Measurements from ENCODE around the gene MAPKAP1. TPM values are rescaled to one million over a fixed set of nuclear protein-coding genes. Genes with fewer than 3 reads are reported as not detected.
"Not testable (repeated sequence)": the region's sequence is repeated elsewhere in the genome, so short reads cannot be mapped to it uniquely, and the experiment has no call there.

Gene MAPKAP1
- polyA plus RNA-seq, 1 donor from 2014 or later: 57.5 TPM

GRCh38 chr9:125694478-125694877, 12.5 kb downstream of the MAPKAP1 start:
- no peaks in the 10 kb centered on the region for H3K27me3 ChIP-seq (ENCODE audit: insufficient read depth, low read depth, low read length)
- H3K4me2 ChIP-seq (ENCODE audit: low read length): no peak overlapping the region
- no peak overlapping the region for H3K4me3 ChIP-seq (ENCODE audit: low read length)
- peaks cover 28% of the 10 kb centered on the region for H3K79me2 ChIP-seq (replicated peaks; ENCODE audit: insufficient read depth, low read length)
- no peaks in the 10 kb centered on the region for H4K20me1 ChIP-seq (ENCODE audit: insufficient read depth)
- TF ChIP-seq CTCF (IDR thresholded peaks at IDR 0.05; ENCODE audit: poor library complexity, severe bottlenecking): no peak
- TF ChIP-seq POLR2AphosphoS5 (IDR thresholded peaks at IDR 0.05): no peak
- no peak for TF ChIP-seq EZH2 (IDR thresholded peaks at IDR 0.05; ENCODE audit: borderline replicate concordance, insufficient read depth, low read length, poor library complexity, severe bottlenecking)
- no peak for TF ChIP-seq EP300 (conservative IDR thresholded peaks at IDR 0.05; ENCODE audit: poor library complexity, severe bottlenecking)
- no peak for TF ChIP-seq REST (IDR thresholded peaks at IDR 0.05; ENCODE audit: borderline replicate concordance)
- no peak for TF ChIP-seq RAD21 (conservative IDR thresholded peaks at IDR 0.05)
- no peak for TF ChIP-seq TAF1 (IDR thresholded peaks at IDR 0.05; ENCODE audit: low read depth)
- TF ChIP-seq SMC3 (conservative IDR thresholded peaks at IDR 0.05; ENCODE audit: poor library complexity): no peak
- H3K9me3 ChIP-seq (ENCODE audit: low read length): no peaks in the 10 kb centered on the region
- H2AFZ ChIP-seq (ENCODE audit: low read depth, low read length): no peak overlapping the region
- no peaks in the 10 kb centered on the region for H3F3A ChIP-seq (ENCODE audit: insufficient read depth, low read length, poor library complexity, severe bottlenecking)
- no peak overlapping the region for H3K9ac ChIP-seq (ENCODE audit: low read length)
- no peak overlapping the region for H3K27ac ChIP-seq (ENCODE audit: low read length)
- H3K36me3 ChIP-seq (ENCODE audit: insufficient read depth, low read length): peaks cover 4% of the 10 kb centered on the region
- no peaks in the 10 kb centered on the region for H3K9me2 ChIP-seq (ENCODE audit: insufficient read depth, low read length)

- H3K27ac ChIP-seq (ENCODE audit: low read length); H3K27me3 ChIP-seq (ENCODE audit: insufficient read depth, low read depth, low read length); H3K9me3 ChIP-seq (ENCODE audit: low read length); H3K9me2 ChIP-seq (ENCODE audit: insufficient read depth, low read length); H4K20me1 ChIP-seq (ENCODE audit: insufficient read depth); H3K4me2 ChIP-seq (ENCODE audit: low read length); H3K36me3 ChIP-seq (ENCODE audit: insufficient read depth, low read length); H2AFZ ChIP-seq (ENCODE audit: low read depth, low read length); H3K9ac ChIP-seq (ENCODE audit: low read length); H3K4me3 ChIP-seq (ENCODE audit: low read length); H3F3A ChIP-seq (ENCODE audit: insufficient read depth, low read length, poor library complexity, severe bottlenecking): not testable (repeated sequence)
- peaks cover 26% of the 10 kb centered on the region for H3K79me2 ChIP-seq (replicated peaks; ENCODE audit: insufficient read depth, low read length)
Observed at GRCh38 chr9:125693492-125693891, 13.5 kb downstream of the MAPKAP1 start.

GRCh38 chr9:125691869-125692268, 15.1 kb downstream of the MAPKAP1 start:
- Histone ChIP-seq H3K4me2 (ENCODE audit: low read length) (no peak overlapping the region), H3K9me2 (ENCODE audit: insufficient read depth, low read length) (no peaks in the 10 kb centered on the region), H3K4me3 (ENCODE audit: low read length) (no peak overlapping the region), H3F3A (ENCODE audit: insufficient read depth, low read length, poor library complexity, severe bottlenecking) (no peaks in the 10 kb centered on the region), H3K27me3 (ENCODE audit: insufficient read depth, low read depth, low read length) (no peaks in the 10 kb centered on the region), H3K27ac (ENCODE audit: low read length) (no peak overlapping the region), H3K9ac (ENCODE audit: low read length) (no peak overlapping the region), H4K20me1 (ENCODE audit: insufficient read depth) (no peaks in the 10 kb centered on the region), H3K79me2 (replicated peaks; ENCODE audit: insufficient read depth, low read length) (peaks cover 19% of the 10 kb centered on the region), H2AFZ (ENCODE audit: low read depth, low read length) (no peak overlapping the region), H3K36me3 (ENCODE audit: insufficient read depth, low read length) (peaks cover 4% of the 10 kb centered on the region), H3K9me3 (ENCODE audit: low read length) (no peaks in the 10 kb centered on the region)
- no peak for TF ChIP-seq SMC3 (conservative IDR thresholded peaks at IDR 0.05; ENCODE audit: poor library complexity)
- TF ChIP-seq POLR2AphosphoS5 (IDR thresholded peaks at IDR 0.05): no peak
- no peak for TF ChIP-seq EP300 (conservative IDR thresholded peaks at IDR 0.05; ENCODE audit: poor library complexity, severe bottlenecking)
- no peak for TF ChIP-seq REST (IDR thresholded peaks at IDR 0.05; ENCODE audit: borderline replicate concordance)
- no peak for TF ChIP-seq MXI1 (conservative IDR thresholded peaks at IDR 0.05; ENCODE audit: poor library complexity, severe bottlenecking)
- TF ChIP-seq CTCF (IDR thresholded peaks at IDR 0.05; ENCODE audit: poor library complexity, severe bottlenecking): no peak
- TF ChIP-seq TAF1 (IDR thresholded peaks at IDR 0.05; ENCODE audit: low read depth): no peak
- TF ChIP-seq RAD21 (conservative IDR thresholded peaks at IDR 0.05): no peak
